Ovary (tissue), 3 donors: ENCODE results near the gene UPB1.

Source experiments
- EP300 ChIP-seq: sonication (generic); formaldehyde crosslinking; IDR thresholded peaks from one replicate; pipeline ENCODE4 v1.6.1; 2017; ENCODE audit warnings: antibody characterized with exemption
- TF ChIP-seq, protein P1 (sequence below), 3 donors: fragments of 450-650 bp in 2 of 3; fragments of 200-600 bp in 1 of 3; IDR thresholded peaks; one replicate each; pipeline versions ENCODE4 v1.5.1 to v1.8.0; 2016 to 2022; ENCODE audit warnings: antibody characterized with exemption in 3 of 3, mild to moderate bottlenecking in 1 of 3
- donor health status: DM: no; HTN: no; CAD: no.

DNA sequence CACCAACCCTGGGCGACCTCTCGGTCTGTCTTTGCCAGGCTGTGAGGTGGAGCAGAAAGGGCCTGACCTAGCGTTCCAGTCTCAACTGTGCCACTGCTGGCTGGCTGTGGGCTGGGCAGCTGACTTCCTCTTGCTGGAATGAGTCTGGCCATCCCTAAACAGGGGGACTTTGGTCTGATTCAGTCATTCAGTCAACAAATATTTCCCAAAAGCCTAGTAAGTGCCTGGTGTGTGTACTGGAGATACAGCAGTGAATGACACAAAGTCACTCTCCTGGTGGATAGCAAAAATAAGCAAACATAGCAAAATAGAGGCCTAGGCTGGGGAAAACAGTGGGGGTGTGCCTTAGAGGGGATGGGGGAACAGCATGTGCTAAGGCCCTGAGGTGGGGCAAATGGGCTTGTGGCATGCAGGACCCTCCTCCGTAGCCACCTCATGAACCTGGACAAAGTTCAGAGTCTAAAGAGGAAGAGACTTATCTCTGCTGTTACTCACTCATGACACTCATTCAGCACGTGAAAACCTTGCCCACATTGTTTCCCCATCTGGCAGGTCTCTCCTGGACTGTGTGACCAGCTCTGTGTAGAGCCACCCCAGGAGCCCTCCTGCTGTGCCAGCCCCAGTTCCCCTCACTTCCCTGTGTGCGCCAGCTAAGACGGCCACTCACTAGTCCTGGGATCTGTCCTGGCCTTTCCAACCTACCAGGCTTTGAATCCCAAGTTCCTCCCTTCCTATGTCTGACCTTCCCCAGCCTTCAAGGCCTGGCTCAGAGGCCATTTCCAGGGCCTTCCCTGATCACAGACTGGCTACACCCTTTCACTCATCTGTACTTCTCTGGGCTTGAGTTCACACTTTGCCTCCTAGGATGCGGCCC, 55.1 kb downstream of the UPB1 start:
- TF ChIP-seq, protein P1, sequence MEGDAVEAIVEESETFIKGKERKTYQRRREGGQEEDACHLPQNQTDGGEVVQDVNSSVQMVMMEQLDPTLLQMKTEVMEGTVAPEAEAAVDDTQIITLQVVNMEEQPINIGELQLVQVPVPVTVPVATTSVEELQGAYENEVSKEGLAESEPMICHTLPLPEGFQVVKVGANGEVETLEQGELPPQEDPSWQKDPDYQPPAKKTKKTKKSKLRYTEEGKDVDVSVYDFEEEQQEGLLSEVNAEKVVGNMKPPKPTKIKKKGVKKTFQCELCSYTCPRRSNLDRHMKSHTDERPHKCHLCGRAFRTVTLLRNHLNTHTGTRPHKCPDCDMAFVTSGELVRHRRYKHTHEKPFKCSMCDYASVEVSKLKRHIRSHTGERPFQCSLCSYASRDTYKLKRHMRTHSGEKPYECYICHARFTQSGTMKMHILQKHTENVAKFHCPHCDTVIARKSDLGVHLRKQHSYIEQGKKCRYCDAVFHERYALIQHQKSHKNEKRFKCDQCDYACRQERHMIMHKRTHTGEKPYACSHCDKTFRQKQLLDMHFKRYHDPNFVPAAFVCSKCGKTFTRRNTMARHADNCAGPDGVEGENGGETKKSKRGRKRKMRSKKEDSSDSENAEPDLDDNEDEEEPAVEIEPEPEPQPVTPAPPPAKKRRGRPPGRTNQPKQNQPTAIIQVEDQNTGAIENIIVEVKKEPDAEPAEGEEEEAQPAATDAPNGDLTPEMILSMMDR (IDR thresholded peaks at IDR 0.05) = no peak
- TF ChIP-seq EP300 = no peak
